HCT116 (cell line): ENCODE data around the gene GAREM2. TPM values are rescaled to one million over a fixed set of nuclear protein-coding genes. Genes with fewer than 3 reads are reported as not detected.
A peak's percentile ranks its signal among the peaks of the same experiment; 100 is the strongest.

Experiments used
- ATAC-seq: fragments of 200-7000 bp; cut with Tn5 transposase; 2 replicates; pipeline ENCODE4 v1.9.1; 2020; ENCODE audit warnings: mild to moderate bottlenecking, moderate library complexity
- BruUV-seq: library from RNA; stranded (reverse); fragments of 400-500 nt; replicated peaks from 2 replicates; lab custom pipeline; 2021; lab: Mats Ljungman, UMichigan
- CTCF ChIA-PET: fragments of 300-600 bp; sonication (Branson Sonifier 250); formaldehyde crosslinking; loops from one replicate; lab custom pipeline; 2021; ENCODE audit warnings: antibody characterized with exemption; lab: Charles Lee
- POLR2A ChIA-PET: fragments of 300-600, 350-600 bp; sonication (Branson Sonifier 250); formaldehyde crosslinking; loops from one replicate; lab custom pipeline; 2021; ENCODE audit warnings: antibody characterized with exemption; lab: Charles Lee
- RAD21 ChIA-PET, 2 experiments: fragments of 300-600 bp; sonication (Branson Sonifier 250); formaldehyde crosslinking; loops; one replicate each; lab custom pipeline; 2023; ENCODE audit warnings: low total read pairs in 2 of 2; ENCODE audit not compliant: uncharacterized antibody in 2 of 2, unreplicated experiment in 2 of 2, low non-redundant PET in 1 of 2; lab: Charles Lee
- DNase-seq: peaks from one replicate; pipeline ENCODE4 v3.0.0-alpha.2; 2010; ENCODE audit warnings: low read depth, low spot score
- H2AFZ ChIP-seq: fragments of 200-600 bp; shearing (Covaris generic), sonication (generic); 2 replicates; pipeline ENCODE4 v1.6.1; 2017; ENCODE audit warnings: low read depth, mixed run types, mixed read lengths, antibody characterized with exemption, low read length; ENCODE audit not compliant: poor library complexity, severe bottlenecking
- H3K27ac ChIP-seq: 2 replicates; pipeline ENCODE4 v1.5.1; 2012; ENCODE audit warnings: low read depth, low read length
- H3K27me3 ChIP-seq: fragments of 200-600 bp; sonication (generic); 2 replicates; pipeline ENCODE4 v1.6.1; 2016; ENCODE audit warnings: mixed run types, low read length, mixed read lengths; ENCODE audit not compliant: insufficient read depth
- H3K36me3 ChIP-seq, 2 experiments: fragments of 200-500 bp in 1 of 2; fragments of 200-600 bp in 1 of 2; sonication (Bioruptor generic) in 1 of 2; sonication (generic) in 1 of 2; 2 replicates each; pipeline versions ENCODE4 v1.5.1 to v1.6.1; 2014 to 2016; ENCODE audit warnings: low read length in 2 of 2, inconsistent platforms in 1 of 2, mixed read lengths in 1 of 2, mixed run types in 1 of 2; ENCODE audit not compliant: insufficient read depth in 2 of 2, control insufficient read depth in 1 of 2
- H3K4me1 ChIP-seq, 2 experiments: fragments of 200-600 bp in 1 of 2; sonication (generic) in 1 of 2; 2 replicates each; pipeline versions ENCODE4 v1.5.1 to v1.6.1; 2012 to 2017; ENCODE audit warnings: low read length in 2 of 2, inconsistent platforms in 1 of 2, mild to moderate bottlenecking in 1 of 2, mixed read lengths in 1 of 2, mixed run types in 1 of 2, moderate library complexity in 1 of 2; ENCODE audit not compliant: insufficient read depth in 2 of 2, control insufficient read depth in 1 of 2
- H3K4me2 ChIP-seq: fragments of 200-600 bp; sonication (generic); 2 replicates; pipeline ENCODE4 v1.6.1; 2017; ENCODE audit warnings: mixed run types, low read length, mixed read lengths
- H3K4me3 ChIP-seq, 2 experiments: fragments of 200-600 bp in 1 of 2; sonication (generic) in 1 of 2; replicated peaks in 1 of 2; 2 replicates each; pipeline ENCODE4 v1.5.1; 2011 to 2016; ENCODE audit warnings: low read length in 2 of 2, control low read depth in 1 of 2, low read depth in 1 of 2, mild to moderate bottlenecking in 1 of 2, mixed read lengths in 1 of 2, mixed run types in 1 of 2
- H3K79me2 ChIP-seq: fragments of 200-600 bp; sonication (generic); 2 replicates; pipeline ENCODE4 v1.6.1; 2017; ENCODE audit warnings: mild to moderate bottlenecking, mixed run types, low read length, moderate library complexity, mixed read lengths; ENCODE audit not compliant: insufficient read depth
- H3K9ac ChIP-seq: fragments of 200-600 bp; sonication (generic); 2 replicates; pipeline ENCODE4 v1.6.1; 2016; ENCODE audit warnings: low read length, mixed read lengths
- H3K9me2 ChIP-seq: fragments of 200-600 bp; sonication (generic), shearing (Covaris generic); 2 replicates; pipeline ENCODE4 v1.6.1; 2017; ENCODE audit warnings: mixed run types, mild to moderate bottlenecking, moderate library complexity; ENCODE audit not compliant: insufficient read depth
- H3K9me3 ChIP-seq, 2 experiments: fragments of 200-500 bp in 1 of 2; fragments of 200-600 bp in 1 of 2; sonication (Bioruptor generic) in 1 of 2; sonication (generic) in 1 of 2; 2 replicates each; pipeline ENCODE4 v1.6.1; 2014 to 2017; ENCODE audit warnings: low read length in 2 of 2, mixed read lengths in 2 of 2, inconsistent platforms in 1 of 2, low read depth in 1 of 2, mild to moderate bottlenecking in 1 of 2, mixed run types in 1 of 2, moderate library complexity in 1 of 2; ENCODE audit not compliant: control insufficient read depth in 1 of 2, insufficient read depth in 1 of 2
- H4K20me1 ChIP-seq: fragments of 200-600 bp; sonication (generic), shearing (Covaris generic); 2 replicates; pipeline ENCODE4 v1.6.1; 2017; ENCODE audit warnings: mixed run types, mild to moderate bottlenecking, moderate library complexity; ENCODE audit not compliant: insufficient read depth
- CBX3 ChIP-seq: IDR thresholded peaks from 2 replicates; pipeline ENCODE4 v1.6.1; 2012; ENCODE audit warnings: low read depth
- EZH2 ChIP-seq: fragments of 200-600 bp; sonication (generic); IDR thresholded peaks from 2 replicates; pipeline ENCODE4 v1.6.1; 2017; ENCODE audit warnings: antibody characterized with exemption, mixed run types
- EZH2phosphoT487 ChIP-seq: fragments of 200-600 bp; IDR thresholded peaks from 2 replicates; pipeline ENCODE4 v1.6.1; 2018; ENCODE audit warnings: antibody characterized with exemption, borderline replicate concordance
- JUND ChIP-seq: IDR thresholded peaks from 2 replicates; pipeline ENCODE4 v1.6.1; 2012
- MAX ChIP-seq: IDR thresholded peaks from 2 replicates; pipeline ENCODE4 v1.6.1; 2012
- POLR2A ChIP-seq: IDR thresholded peaks from 2 replicates; pipeline ENCODE4 v1.7.0; 2011; ENCODE audit warnings: borderline replicate concordance; ENCODE audit not compliant: insufficient read depth, insufficient read length; ENCODE audit errors: extremely low read depth
- POLR2AphosphoS5 ChIP-seq: IDR thresholded peaks from 2 replicates; pipeline ENCODE4 v1.6.1; 2011; ENCODE audit warnings: mild to moderate bottlenecking, low read depth, low read length, moderate library complexity
- SIN3A ChIP-seq: IDR thresholded peaks from 2 replicates; pipeline ENCODE4 v1.6.1; 2012; ENCODE audit warnings: low read depth
- ZFX ChIP-seq: fragments of 450-650 bp; IDR thresholded peaks from 2 replicates; pipeline ENCODE4 v1.6.1; 2017
- intact Hi-C: fragments of 100-400 bp; cut with micrococcal nuclease; formaldehyde crosslinking; loops from 2 replicates; pipeline ENCODE4 v1.10.0; 2022
- total RNA-seq: library from RNA; stranded (reverse); gene quantifications from one replicate; pipeline ENCODE4 v1.2.1, GENCODE V29; 2021; ENCODE audit not compliant: unreplicated experiment
- TF ChIP-seq, protein P1 (sequence below): IDR thresholded peaks from 2 replicates; pipeline ENCODE4 v1.6.1; 2012
- TF ChIP-seq, protein P2 (sequence below): IDR thresholded peaks from 2 replicates; pipeline ENCODE4 v1.6.1; 2012; ENCODE audit warnings: low read depth

GAREM2 gene
- total RNA-seq, 1 experiment from 2014 or later, result 13.3 TPM

- DNase-seq (no peak), ATAC-seq (peak; percentile 48)
- intact Hi-C loops, result no loop called here
- Histone ChIP-seq H2AFZ (peak overlapping the region; percentile 22), H3K36me3 (no peaks in the 10 kb centered on the region), H3K9me3 (no peaks in the 10 kb centered on the region), H3K27me3 (no peaks in the 10 kb centered on the region), H3K79me2 (peaks cover 6% of the 10 kb centered on the region; the same call in 1 of the 2 replicates), H3K4me1 (peaks cover 0 to 12% of the 10 kb centered on the region in 2 experiments; a peak in 1 of 4 replicates), H3K4me2 (peak overlapping the region; percentile 80), H3K9me2 (no peaks in the 10 kb centered on the region), H4K20me1 (no peaks in the 10 kb centered on the region), H3K4me3 (peak overlapping the region; percentile 20 to 51), H3K9ac (no peak overlapping the region), H3K27ac (no peak overlapping the region)
- BruUV-seq, result no TSS peak
- ChIA-PET POLR2A (no interaction called here), RAD21 (interaction anchor here in 1 of 2 experiments (0.7 kb wide), 1 partner anchor 158 kb away, joined by 4 read pairs; no protein-coding TSS in a partner anchor), CTCF (interaction anchor here (0.7 to 1.3 kb wide), 2 partner anchors 12 to 290 kb away, joined by 3 read pairs; no protein-coding TSS in a partner anchor)
- TF ChIP-seq MAX (0 out of 2 replicates have a peak, but pooled peaks have one; percentile 15), JUND (no peak)
Measured at GRCh38 chr2:26172189-26172870, 558 bp upstream of the GAREM2 start.

GRCh38 chr2:26173776-26174482, 1.0 kb downstream of the GAREM2 start:
- DNase-seq (no peak), ATAC-seq (no peak; the same call in 1 of the 2 replicates)
- Histone ChIP-seq H3K4me3 (peak overlapping the region; percentile 60 to 66), H3K9me2 (no peaks in the 10 kb centered on the region), H2AFZ (no peak overlapping the region), H3K9ac (peak overlapping the region; percentile 74), H3K9me3 (no peaks in the 10 kb centered on the region), H4K20me1 (no peaks in the 10 kb centered on the region), H3K27ac (no peak overlapping the region), H3K4me2 (peak overlapping the region; percentile 86), H3K36me3 (no peaks in the 10 kb centered on the region), H3K79me2 (peaks cover 6% of the 10 kb centered on the region; the same call in 1 of the 2 replicates), H3K4me1 (peaks cover 0 to 12% of the 10 kb centered on the region in 2 experiments; a peak in 1 of 4 replicates), H3K27me3 (no peaks in the 10 kb centered on the region)
- ChIA-PET RAD21 (no interaction called here), POLR2A (no interaction called here), CTCF (no interaction called here)
- no TSS peak for BruUV-seq
- intact Hi-C loops, result no loop called here
- no peak for TF ChIP-seq ZFX
- no peak for TF ChIP-seq CBX3
- TF ChIP-seq, protein P1, sequence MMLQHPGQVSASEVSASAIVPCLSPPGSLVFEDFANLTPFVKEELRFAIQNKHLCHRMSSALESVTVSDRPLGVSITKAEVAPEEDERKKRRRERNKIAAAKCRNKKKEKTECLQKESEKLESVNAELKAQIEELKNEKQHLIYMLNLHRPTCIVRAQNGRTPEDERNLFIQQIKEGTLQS, result no peak
- TF ChIP-seq EZH2, result no peak
- no peak for TF ChIP-seq JUND
- no peak for TF ChIP-seq POLR2AphosphoS5
- TF ChIP-seq, protein P2, sequence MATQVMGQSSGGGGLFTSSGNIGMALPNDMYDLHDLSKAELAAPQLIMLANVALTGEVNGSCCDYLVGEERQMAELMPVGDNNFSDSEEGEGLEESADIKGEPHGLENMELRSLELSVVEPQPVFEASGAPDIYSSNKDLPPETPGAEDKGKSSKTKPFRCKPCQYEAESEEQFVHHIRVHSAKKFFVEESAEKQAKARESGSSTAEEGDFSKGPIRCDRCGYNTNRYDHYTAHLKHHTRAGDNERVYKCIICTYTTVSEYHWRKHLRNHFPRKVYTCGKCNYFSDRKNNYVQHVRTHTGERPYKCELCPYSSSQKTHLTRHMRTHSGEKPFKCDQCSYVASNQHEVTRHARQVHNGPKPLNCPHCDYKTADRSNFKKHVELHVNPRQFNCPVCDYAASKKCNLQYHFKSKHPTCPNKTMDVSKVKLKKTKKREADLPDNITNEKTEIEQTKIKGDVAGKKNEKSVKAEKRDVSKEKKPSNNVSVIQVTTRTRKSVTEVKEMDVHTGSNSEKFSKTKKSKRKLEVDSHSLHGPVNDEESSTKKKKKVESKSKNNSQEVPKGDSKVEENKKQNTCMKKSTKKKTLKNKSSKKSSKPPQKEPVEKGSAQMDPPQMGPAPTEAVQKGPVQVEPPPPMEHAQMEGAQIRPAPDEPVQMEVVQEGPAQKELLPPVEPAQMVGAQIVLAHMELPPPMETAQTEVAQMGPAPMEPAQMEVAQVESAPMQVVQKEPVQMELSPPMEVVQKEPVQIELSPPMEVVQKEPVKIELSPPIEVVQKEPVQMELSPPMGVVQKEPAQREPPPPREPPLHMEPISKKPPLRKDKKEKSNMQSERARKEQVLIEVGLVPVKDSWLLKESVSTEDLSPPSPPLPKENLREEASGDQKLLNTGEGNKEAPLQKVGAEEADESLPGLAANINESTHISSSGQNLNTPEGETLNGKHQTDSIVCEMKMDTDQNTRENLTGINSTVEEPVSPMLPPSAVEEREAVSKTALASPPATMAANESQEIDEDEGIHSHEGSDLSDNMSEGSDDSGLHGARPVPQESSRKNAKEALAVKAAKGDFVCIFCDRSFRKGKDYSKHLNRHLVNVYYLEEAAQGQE, result no peak
- no peak for TF ChIP-seq SIN3A
- no peak for TF ChIP-seq MAX
- no peak for TF ChIP-seq EZH2phosphoT487
- no peak for TF ChIP-seq POLR2A
